SK-N-SH treated with all-trans-retinoic acid at 6 μM for 48 hours (cell line): Measurements from ENCODE around the gene CFL1.

Source experiments
- ISL1 ChIP-seq: fragments of 250-450 bp; sonication (Bioruptor Pico); IDR thresholded peaks from 2 replicates; pipeline ENCODE4 v2.1.2; 2022; ENCODE audit warnings: mild to moderate bottlenecking, moderate library complexity
- RARB ChIP-seq: fragments of 250-450 bp; sonication (Bioruptor Pico); IDR thresholded peaks from 2 replicates; pipeline ENCODE4 v1.8.0; 2021; ENCODE audit warnings: mild to moderate bottlenecking, moderate library complexity
- SNAI2 ChIP-seq: fragments of 250-450 bp; sonication (Bioruptor Pico); IDR thresholded peaks from 2 replicates; pipeline ENCODE4 v1.5.0; 2020; ENCODE audit warnings: mild to moderate bottlenecking, moderate library complexity
- ZC3H10 ChIP-seq: fragments of 250-450 bp; sonication (Bioruptor Pico); IDR thresholded peaks from 2 replicates; pipeline ENCODE4 v1.5.1; 2021; ENCODE audit warnings: mild to moderate bottlenecking, moderate library complexity
- TF ChIP-seq, protein P1 (sequence below): fragments of 250-450 bp; sonication (Bioruptor Pico); IDR thresholded peaks from 2 replicates; pipeline ENCODE4 v1.8.0; 2021; ENCODE audit warnings: low read depth, mild to moderate bottlenecking, moderate library complexity, borderline replicate concordance
- TF ChIP-seq, protein P2 (sequence below): fragments of 250-450 bp; sonication (Bioruptor Pico); IDR thresholded peaks from 2 replicates; pipeline ENCODE4 v1.8.0; 2020; ENCODE audit warnings: mild to moderate bottlenecking, moderate library complexity, borderline replicate concordance

DNA sequence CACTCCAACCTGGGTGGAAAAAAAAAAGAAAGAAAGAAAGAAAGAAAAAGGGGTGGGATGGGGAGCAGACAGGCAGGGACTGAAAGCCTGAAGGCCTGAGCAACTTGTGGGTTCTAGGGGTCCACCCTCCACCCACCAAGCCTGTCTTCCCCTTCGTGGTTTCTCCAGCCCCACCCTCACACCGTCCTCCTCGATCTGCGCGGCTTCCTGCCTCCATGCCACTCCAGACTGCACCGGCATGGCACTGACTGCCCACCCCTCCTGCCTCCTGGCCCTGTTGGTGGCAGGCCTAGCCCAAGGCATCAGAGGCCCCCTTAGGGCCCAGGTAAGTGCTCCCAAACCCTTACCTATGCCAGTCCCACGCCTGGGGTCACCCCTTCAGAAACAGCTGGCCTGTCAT, 21.6 kb upstream of the CFL1 start, which contains the start of gene CTSW:
- TF ChIP-seq RARB (no peak), ZC3H10 (CRISPR knock-in tag) (no peak), SNAI2 (CRISPR knock-in tag) (no peak), ISL1 (CRISPR knock-in tag) (no peak)
- TF ChIP-seq, protein P1, sequence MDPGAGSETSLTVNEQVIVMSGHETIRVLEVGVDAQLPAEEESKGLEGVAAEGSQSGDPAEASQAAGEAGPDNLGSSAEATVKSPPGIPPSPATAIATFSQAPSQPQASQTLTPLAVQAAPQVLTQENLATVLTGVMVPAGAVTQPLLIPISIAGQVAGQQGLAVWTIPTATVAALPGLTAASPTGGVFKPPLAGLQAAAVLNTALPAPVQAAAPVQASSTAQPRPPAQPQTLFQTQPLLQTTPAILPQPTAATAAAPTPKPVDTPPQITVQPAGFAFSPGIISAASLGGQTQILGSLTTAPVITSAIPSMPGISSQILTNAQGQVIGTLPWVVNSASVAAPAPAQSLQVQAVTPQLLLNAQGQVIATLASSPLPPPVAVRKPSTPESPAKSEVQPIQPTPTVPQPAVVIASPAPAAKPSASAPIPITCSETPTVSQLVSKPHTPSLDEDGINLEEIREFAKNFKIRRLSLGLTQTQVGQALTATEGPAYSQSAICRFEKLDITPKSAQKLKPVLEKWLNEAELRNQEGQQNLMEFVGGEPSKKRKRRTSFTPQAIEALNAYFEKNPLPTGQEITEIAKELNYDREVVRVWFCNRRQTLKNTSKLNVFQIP (CRISPR knock-in tag), result no peak
- TF ChIP-seq, protein P2, sequence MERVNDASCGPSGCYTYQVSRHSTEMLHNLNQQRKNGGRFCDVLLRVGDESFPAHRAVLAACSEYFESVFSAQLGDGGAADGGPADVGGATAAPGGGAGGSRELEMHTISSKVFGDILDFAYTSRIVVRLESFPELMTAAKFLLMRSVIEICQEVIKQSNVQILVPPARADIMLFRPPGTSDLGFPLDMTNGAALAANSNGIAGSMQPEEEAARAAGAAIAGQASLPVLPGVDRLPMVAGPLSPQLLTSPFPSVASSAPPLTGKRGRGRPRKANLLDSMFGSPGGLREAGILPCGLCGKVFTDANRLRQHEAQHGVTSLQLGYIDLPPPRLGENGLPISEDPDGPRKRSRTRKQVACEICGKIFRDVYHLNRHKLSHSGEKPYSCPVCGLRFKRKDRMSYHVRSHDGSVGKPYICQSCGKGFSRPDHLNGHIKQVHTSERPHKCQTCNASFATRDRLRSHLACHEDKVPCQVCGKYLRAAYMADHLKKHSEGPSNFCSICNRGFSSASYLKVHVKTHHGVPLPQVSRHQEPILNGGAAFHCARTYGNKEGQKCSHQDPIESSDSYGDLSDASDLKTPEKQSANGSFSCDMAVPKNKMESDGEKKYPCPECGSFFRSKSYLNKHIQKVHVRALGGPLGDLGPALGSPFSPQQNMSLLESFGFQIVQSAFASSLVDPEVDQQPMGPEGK (CRISPR knock-in tag), result no peak
